KOPT-K1 (cell line): ENCODE data around the gene GABRR2.
"Not testable (repeated sequence)": the region's sequence is repeated elsewhere in the genome, so short reads cannot be mapped to it uniquely, and the experiment has no call there.

Source experiments
- H3K27ac ChIP-seq: fragments of 200-600 bp; sonication (generic); 2 replicates; pipeline ENCODE4 v1.5.1; 2016; ENCODE audit warnings: antibody characterized with exemption, mild to moderate bottlenecking, low read depth, low read length; ENCODE audit not compliant: poor library complexity, severe bottlenecking
- H3K36me3 ChIP-seq: fragments of 200-600 bp; sonication (generic); 2 replicates; pipeline ENCODE4 v1.5.1; 2017; ENCODE audit warnings: antibody characterized with exemption, mild to moderate bottlenecking, low read length, moderate library complexity; ENCODE audit not compliant: insufficient read depth
- H3K9me3 ChIP-seq: fragments of 200-600 bp; sonication (generic); 2 replicates; pipeline ENCODE4 v1.5.1; 2017; ENCODE audit warnings: antibody characterized with exemption, low read length, mild to moderate bottlenecking; ENCODE audit not compliant: insufficient read depth, poor library complexity, severe bottlenecking

Gene GABRR2

DNA sequence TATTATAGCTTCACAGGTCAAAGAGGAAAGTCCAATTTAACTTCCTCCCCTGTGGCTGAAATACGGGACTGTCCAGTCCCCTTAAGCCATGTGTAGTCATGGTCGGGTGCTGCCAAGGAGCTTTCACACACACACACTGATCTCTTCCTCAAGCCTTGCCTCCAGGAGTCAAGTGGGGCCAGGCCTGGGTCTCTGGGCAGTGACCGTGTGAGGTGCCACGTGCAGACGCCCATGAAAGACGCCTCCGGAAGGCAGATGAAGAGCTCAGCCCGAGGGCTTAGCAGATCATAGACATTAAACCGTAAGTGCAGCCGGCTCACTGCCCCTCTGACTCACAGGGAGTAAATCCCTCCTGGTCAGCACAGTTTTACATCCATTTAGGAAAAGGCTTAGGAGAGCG lies 4.2 kb downstream of the GABRR2 start:
- no peaks in the 10 kb centered on the region for H3K9me3 ChIP-seq
- H3K36me3 ChIP-seq, result no peaks in the 10 kb centered on the region
- no peak overlapping the region for H3K27ac ChIP-seq

DNA sequence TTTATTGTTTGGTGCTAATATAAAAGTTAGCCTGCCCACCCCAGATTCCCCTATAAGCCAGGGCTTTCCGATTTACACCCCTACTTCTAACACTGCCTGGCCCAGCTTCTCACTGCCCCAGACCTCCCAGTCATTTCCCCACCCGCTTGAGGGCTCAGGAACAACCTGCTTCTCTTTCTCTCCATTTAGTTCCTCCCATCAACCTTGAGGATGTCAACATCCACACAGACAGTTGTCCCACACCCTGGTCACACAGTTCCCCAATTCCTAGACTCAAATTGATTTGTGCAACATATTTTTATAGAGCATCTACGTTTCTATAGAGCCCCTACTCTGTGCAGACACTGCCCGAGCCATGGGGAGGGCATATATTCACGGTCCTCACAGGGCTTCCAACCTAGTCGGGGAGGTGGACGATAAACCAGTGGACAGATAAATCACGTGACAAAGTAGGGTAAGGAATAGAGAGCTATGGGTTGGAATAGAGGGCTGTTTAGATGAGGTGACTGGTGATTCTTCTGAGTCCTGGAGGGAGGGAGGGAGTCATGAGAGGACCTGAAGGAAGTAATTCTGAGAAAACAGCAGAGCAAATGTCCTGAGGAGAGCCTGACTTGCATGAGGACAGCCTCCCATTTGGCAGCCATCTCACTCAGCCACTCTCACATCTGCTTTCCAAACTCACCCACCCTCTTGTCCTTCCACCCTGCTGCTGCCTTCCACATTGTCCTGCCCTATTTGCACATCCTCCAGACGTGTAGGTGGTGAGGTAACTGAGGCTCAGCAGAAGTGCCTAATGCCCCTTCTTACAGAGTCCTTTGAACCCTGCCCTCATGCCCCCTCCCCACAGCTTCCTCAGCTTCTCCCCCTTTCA lies 6.3 kb downstream of the GABRR2 start:
- H3K9me3 ChIP-seq, result no peaks in the 10 kb centered on the region
- no peaks in the 10 kb centered on the region for H3K36me3 ChIP-seq
- no peak overlapping the region for H3K27ac ChIP-seq

DNA sequence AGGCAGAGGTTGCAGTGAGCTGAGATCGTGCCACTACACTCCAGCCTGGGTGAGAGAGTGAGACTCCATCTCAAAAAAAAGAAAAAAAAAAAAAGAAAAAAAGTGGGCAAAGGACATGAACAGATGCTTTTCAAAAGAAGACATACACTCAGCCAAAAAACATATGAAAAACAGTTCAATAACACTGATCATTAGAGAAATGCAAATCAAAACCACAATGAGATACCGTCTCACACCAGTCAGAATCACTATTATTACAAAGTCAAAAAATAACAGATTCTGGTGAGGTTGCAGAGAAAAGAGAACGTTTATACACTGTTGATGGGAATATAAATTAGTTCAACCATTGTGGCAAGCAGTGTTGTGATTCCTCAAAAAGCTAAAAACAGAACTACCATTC lies 10.6 kb downstream of the GABRR2 start:
- not testable (repeated sequence) for H3K36me3 ChIP-seq, H3K9me3 ChIP-seq, H3K27ac ChIP-seq

DNA sequence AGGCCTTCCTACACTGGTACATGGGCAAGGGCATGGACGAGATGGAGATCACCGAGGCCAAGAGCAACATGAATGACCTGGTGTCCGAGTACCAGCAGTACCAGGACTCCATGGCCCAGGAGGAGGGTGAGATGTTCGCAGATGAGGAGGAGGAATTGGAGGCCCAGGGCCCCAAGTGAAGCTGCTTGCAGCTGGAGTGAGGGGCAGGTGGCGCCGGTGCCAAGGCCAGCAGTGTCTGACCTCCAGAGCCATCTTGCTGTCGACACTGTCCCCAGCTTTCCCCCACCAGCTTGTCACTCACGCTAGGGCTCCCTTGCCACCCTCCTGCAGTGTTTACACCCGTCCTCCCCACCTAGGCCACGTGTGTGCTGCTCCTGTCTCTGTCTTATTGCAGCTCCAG lies 12.2 kb downstream of the GABRR2 start:
- H3K9me3 ChIP-seq, result no peaks in the 10 kb centered on the region
- no peak overlapping the region for H3K27ac ChIP-seq
- H3K36me3 ChIP-seq, result no peaks in the 10 kb centered on the region

DNA sequence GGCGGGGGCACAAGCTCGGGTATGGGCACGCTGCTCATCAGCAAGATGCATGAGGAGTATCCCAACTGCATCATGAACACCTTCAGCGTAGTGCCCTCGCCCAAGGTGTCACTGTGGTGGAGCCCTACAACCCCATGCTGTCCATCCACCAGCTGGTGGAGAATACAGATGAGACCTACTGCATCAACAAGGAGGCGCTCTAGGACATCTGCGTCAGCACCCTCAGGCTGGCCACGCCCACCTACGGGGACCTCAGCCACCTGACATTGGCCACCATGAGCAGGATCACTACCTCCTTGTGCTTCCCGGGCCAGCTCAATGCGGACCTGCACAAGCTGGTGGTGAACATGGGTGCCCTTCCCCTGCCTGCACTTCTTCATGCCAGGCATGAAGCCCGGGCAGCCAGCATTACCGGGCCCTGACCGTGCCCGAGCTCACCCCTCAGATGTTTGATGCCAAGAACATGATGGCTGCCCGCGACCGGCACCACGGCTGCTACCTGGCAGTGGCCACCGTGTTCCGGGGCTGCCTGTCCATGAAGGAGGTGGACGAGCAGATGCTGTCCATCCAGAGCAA lies 12.8 kb downstream of the GABRR2 start:
- H3K27ac ChIP-seq, result no peak overlapping the region

DNA sequence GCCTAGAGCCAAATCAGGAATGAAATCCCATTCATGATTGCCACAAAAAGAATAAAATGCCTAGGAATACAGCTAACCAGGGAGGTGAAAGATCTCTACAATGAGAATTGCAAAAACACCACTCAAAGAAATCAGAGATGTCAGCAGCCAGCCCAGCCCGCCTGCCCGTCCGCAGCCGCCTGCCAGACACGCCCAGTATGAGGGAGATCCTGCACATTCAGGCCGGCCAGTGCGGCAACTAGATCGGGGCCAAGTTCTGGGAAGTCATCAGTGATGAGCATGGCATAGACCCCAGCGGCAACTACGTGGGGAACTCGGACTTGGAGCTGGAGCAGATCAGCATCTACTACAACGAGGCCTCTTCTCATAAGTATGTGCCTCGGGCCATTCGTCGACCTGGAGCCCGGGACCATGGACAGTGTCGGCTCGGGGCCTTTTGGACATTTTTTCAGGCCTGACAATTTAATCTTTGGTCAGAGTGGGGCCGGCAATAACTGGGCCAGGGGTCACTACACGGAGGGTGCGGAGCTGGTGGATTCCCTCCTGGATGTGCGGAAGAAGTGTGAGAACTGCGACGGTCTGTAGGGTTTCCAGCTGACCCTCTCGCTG lies 13.4 kb downstream of the GABRR2 start:
- H3K36me3 ChIP-seq, result no peaks in the 10 kb centered on the region
- no peaks in the 10 kb centered on the region for H3K9me3 ChIP-seq
- no peak overlapping the region for H3K27ac ChIP-seq

More for the DNA sequence above, 12.8 kb downstream of the GABRR2 start:
- H3K9me3 ChIP-seq, result no peaks in the 10 kb centered on the region
- no peaks in the 10 kb centered on the region for H3K36me3 ChIP-seq

DNA sequence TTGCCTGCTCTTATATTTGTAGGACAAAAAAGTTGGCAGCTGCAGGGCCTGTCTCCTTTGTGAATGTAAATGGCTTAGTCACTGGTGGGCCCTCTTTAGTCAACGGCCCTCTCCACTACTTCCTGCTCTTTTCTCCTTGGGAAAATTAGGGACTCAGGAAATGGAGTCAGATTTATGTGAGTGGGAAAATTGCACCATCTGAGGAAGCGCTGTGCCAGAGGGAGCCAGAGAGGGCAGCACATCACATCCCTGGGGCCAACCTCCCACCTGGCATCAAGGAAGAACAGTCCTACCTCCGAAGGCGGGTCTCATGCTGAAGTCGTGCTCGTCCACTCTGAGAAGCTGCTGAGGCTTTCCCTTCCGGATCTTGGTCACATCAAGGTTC lies 15.6 kb downstream of the GABRR2 start:
- Histone ChIP-seq H3K36me3 (no peaks in the 10 kb centered on the region), H3K9me3 (no peaks in the 10 kb centered on the region), H3K27ac (no peak overlapping the region)

DNA sequence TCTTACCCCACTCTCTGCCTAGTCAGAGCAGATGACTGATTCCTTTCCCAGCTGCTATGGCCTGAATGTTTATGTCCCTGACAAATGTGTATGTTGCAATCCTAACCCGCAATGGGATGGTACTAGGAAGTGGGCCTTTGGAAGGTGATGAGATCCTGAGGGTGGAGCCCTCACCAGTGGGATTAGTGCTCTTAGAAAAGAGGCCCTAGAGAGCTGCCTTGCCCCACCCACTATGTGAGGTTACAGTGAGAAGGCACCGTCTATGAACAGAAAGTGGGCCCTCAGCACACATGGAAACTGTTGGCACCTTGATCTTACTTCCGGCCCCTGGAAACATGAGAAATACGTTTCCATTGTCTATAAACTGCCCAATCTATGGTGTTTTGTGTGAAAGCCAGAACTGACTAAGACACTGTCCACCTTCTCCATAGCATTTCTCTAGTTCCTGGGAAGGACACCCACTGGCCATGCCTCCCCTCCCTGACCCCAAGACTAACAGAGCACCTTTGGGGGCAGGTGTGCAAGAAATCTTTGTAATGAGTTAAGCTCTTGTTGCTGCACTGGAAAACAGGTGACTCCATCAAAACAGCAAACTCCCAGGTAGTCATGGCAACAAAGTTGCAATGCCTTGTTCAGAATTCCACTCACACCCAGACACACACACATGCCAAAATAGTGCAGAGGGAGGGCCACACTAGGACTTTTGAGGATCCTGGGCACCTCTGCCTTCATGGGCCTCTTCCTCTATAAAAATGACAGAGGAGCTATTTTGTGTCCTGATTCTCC lies 16.2 kb downstream of the GABRR2 start:
- Histone ChIP-seq H3K36me3 (no peaks in the 10 kb centered on the region), H3K9me3 (no peaks in the 10 kb centered on the region), H3K27ac (no peak overlapping the region)

DNA sequence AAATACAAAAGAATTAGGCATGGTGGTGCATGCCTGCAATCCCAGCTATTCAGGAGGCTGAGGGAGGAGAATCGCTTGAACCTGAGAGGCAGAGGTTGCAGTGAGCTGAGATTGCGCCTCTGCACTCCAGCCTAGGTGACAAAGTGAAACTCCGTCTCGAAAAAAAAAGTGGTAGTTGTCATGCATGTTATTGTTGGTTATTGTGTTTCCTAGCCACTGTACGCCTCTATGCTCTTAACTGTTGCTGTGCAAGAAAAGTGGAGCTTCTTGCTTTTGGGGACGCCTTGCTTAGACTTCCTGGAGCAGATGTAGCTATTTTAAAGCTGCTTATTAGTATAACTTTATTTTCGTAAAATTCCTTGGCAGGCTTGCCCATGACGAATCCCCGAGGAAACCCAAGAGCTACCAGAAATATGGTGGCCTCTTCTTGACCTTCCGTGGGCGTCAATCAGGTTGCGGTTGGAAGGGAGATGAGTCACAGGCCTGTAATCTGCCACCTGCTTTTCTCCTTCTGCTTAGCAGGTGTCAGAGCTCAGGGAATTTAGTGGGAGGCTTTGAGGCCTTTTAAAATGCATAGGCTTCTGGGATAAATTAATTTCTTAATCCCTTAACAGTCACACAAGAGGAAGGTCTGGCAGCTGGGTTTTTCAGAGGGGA lies 17.3 kb downstream of the GABRR2 start:
- Histone ChIP-seq H3K9me3 (no peaks in the 10 kb centered on the region), H3K36me3 (no peaks in the 10 kb centered on the region), H3K27ac (no peak overlapping the region)

DNA sequence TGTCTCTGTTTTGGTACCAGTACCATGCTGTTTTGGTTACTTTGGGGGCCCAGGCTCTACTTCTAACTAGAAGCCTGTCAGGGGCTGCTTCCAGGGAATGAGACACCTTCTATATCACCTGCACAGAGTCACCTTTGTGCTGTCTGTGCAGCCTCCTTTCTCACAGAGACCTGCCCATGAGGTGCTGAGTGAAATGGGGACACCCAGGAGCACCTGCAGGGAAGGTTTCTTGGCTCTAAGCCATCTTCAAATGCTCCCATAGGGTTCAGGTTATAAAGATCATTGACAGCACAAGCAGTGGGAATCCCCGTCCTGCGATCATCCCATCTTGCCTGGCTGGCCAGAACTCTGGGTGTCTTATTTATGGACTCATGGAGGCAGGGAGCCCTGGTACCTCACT lies 19.1 kb downstream of the GABRR2 start:
- Histone ChIP-seq H3K27ac (no peak overlapping the region), H3K36me3 (no peaks in the 10 kb centered on the region), H3K9me3 (no peaks in the 10 kb centered on the region)

DNA sequence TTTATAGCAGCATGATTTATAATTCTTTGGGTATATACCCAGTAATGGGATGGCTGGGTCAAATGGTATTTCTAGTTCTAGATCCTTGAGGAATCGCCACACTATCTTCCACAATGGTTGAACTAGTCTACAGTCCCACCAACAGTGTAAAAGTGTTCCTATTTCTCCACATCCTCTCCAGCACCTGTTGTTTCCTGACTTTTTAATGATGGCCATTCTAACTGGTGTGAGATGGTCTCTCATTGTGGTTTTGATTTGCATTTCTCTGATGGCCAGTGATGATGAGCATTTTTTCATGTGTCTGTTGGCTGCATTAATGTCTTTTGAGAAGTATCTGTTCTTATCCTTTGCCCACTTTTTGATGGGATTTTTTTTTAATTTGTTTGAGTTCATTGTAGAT lies 20.0 kb downstream of the GABRR2 start:
- not testable (repeated sequence) for H3K27ac ChIP-seq, H3K36me3 ChIP-seq, H3K9me3 ChIP-seq

DNA sequence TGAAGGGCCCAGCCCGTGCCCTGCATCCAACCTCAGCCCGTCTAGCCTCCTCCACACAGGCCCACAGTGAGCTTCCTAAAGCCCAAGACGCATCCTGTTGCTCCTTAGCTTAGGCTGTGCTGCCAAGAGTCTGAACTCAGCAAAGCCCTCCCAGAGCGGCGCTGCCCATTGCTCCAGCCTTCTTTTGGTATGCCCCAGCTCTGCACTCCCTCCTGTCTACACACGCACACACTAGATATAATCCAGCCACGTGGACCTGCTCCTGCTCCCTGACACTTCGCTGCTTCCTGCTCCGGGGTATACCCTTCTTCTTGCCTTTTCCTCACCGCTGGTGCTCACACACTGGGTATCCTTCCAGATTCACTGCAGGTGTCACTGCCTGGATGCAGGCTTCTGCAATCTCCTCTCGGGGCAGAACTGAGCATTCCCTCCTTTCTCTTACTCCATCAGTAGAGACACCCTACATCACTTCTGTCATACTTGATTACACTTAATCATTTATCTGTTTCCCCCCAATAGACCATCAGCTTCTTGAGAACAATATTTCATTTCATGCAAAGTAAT lies 23.8 kb downstream of the GABRR2 start:
- H3K27ac ChIP-seq, result no peak overlapping the region
- no peaks in the 10 kb centered on the region for H3K9me3 ChIP-seq
- H3K36me3 ChIP-seq, result no peaks in the 10 kb centered on the region

DNA sequence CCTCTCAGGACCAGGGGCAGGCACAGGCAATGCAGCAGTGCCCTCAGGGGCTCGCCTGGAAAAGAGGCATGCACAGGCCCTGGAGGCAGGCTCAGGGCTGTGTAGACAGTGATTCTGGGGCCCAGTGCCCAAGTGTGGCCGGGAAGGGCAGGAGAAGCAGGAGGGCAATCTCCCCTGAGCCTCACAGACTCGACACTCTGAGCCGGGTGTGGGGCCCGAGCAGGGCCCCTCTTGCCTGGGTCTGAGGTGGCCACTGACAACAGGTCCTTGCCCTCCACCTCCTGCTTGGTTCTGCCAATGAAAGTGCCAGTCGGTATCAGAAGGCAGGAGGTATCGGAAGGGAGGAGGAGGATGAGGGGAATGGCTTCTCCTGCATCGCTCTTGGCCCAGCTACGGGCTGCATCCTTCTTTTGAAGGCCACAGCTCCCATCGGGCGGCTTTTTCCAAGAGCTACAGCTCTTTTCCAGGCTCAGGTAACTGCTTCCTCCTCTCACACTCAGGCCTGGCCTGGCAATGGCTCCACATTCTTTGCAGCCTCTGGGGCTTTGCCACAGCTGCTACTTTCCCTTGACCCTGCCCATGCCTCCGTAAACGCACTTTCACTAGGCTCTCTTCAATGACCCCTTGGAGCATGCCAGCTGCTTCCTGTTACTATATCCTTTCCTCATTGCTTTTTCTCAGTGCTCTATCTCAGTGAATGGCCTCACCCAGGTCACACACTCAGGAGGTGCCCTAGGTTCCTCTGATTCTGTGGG lies 24.5 kb downstream of the GABRR2 start:
- Histone ChIP-seq H3K9me3 (no peaks in the 10 kb centered on the region), H3K36me3 (no peaks in the 10 kb centered on the region), H3K27ac (no peak overlapping the region)

DNA sequence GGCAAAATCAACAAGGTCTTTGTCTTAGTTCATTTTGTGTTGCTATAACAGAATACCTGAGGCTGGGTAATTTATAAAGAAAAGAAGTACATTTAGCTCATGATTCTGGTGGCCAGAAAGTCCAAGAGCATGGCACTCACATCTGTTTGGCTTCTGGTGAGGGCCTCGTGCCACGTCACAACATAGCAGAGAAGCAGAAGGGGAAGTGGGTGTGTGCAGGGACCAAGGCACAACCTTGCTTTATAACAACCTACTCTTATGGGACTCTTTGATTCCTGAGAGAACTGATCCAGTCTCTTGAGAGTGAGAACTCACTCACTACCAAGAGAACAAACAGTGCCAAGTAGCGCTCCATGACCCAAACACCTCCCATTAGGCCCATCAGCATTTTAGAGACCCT lies 25.4 kb downstream of the GABRR2 start:
- H3K27ac ChIP-seq, result no peak overlapping the region
- H3K9me3 ChIP-seq, result no peaks in the 10 kb centered on the region
- no peaks in the 10 kb centered on the region for H3K36me3 ChIP-seq
